ENCODE data around the gene SLC31A2. TPM values are rescaled to one million over a fixed set of nuclear protein-coding genes. Genes with fewer than 3 reads are reported as not detected.
"Not testable (repeated sequence)": the region's sequence is repeated elsewhere in the genome, so short reads cannot be mapped to it uniquely, and the experiment has no call there.

The SLC31A2 gene
- total RNA-seq, 1 experiment from 2014 or later: 0.26 TPM

DNA sequence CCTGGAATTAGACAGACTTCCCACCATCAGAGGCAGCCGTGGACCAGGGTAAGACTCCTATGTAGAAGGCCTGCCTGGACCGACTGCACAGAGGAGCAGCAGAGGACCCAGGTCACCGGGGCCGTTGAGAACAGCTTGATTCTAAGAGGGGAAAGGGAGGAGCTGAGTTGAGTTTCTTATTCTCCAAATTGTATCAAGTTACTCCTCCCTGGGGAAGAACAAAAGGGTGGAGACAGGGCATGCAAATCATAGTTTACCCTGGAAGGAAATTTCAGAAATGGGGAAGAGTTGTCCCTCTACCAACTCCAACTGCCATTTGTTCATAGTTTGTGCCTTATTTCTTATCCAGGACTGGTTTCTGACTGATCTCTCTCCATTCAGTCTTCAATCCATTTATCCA is 20.9 kb upstream of the SLC31A2 start:
- no peak overlapping the region for H3K27ac ChIP-seq (ENCODE audit: low read length)
- no peaks in the 10 kb centered on the region for H3K79me2 ChIP-seq (ENCODE audit: low read length)
- no peaks in the 10 kb centered on the region for H3K27me3 ChIP-seq (ENCODE audit: low read length)
- H3K4me1 ChIP-seq (ENCODE audit: low read length): peaks cover 8% of the 10 kb centered on the region
- no peaks in the 10 kb centered on the region for H3K9me2 ChIP-seq (replicated peaks; ENCODE audit: insufficient read depth, low read length)
- H3K9ac ChIP-seq (ENCODE audit: low read length): no peak overlapping the region
- H3K4me2 ChIP-seq (ENCODE audit: low read depth, low read length, poor library complexity, severe bottlenecking): no peak overlapping the region
- peak; percentile 49 for DNase-seq
- H2AFZ ChIP-seq (ENCODE audit: low read length): no peak overlapping the region
- H4K20me1 ChIP-seq (ENCODE audit: insufficient read depth, low read depth, low read length): no peaks in the 10 kb centered on the region
- H3K36me3 ChIP-seq (ENCODE audit: insufficient read depth, low read length): no peaks in the 10 kb centered on the region
- H3K9me3 ChIP-seq (ENCODE audit: low read length): no peaks in the 10 kb centered on the region
- no peak overlapping the region for H3K4me3 ChIP-seq (ENCODE audit: low read length)

DNA sequence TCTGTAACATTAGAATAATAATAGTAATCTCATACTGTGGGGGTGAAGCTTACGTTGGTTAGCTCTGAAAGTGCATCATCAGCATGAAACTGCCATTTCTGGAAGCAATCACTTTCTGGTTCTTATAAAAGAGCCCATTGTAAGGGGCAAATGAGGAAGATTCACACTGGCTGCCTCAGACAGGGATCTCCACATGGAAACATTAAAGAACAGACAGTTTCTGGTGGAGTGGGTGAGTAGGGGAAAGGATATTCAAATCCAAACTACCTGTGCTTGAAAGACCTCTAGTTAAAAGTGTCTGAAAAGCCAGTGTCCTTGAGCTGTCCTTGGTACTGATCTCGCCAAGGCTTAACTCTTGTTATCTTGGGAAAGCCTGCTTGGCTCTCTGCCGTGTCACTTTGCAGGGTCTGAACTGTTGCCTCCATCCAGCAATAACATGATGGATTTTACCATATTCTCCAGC is 19.1 kb upstream of the SLC31A2 start:
- Histone ChIP-seq H3K9me3 (ENCODE audit: low read length) (no peaks in the 10 kb centered on the region), H3K79me2 (ENCODE audit: low read length) (no peaks in the 10 kb centered on the region), H3K4me1 (ENCODE audit: low read length) (peaks cover 8% of the 10 kb centered on the region), H4K20me1 (ENCODE audit: insufficient read depth, low read depth, low read length) (no peaks in the 10 kb centered on the region), H3K27me3 (ENCODE audit: low read length) (no peaks in the 10 kb centered on the region), H3K36me3 (ENCODE audit: insufficient read depth, low read length) (no peaks in the 10 kb centered on the region), H2AFZ (ENCODE audit: low read length) (no peak overlapping the region), H3K4me3 (ENCODE audit: low read length) (no peak overlapping the region), H3K9me2 (replicated peaks; ENCODE audit: insufficient read depth, low read length) (no peaks in the 10 kb centered on the region), H3K27ac (ENCODE audit: low read length) (no peak overlapping the region), H3K4me2 (ENCODE audit: low read depth, low read length, poor library complexity, severe bottlenecking) (no peak overlapping the region), H3K9ac (ENCODE audit: low read length) (no peak overlapping the region)
- peak; percentile 55 for DNase-seq

- no peak overlapping the region for H3K9ac ChIP-seq (ENCODE audit: low read length)
- H3K4me1 ChIP-seq (ENCODE audit: low read length): peaks cover 5% of the 10 kb centered on the region
- no peaks in the 10 kb centered on the region for H3K9me3 ChIP-seq (ENCODE audit: low read length)
- no peaks in the 10 kb centered on the region for H4K20me1 ChIP-seq (ENCODE audit: insufficient read depth, low read depth, low read length)
- no peak for DNase-seq
- H3K4me2 ChIP-seq (ENCODE audit: low read depth, low read length, poor library complexity, severe bottlenecking): no peak overlapping the region
- no peaks in the 10 kb centered on the region for H3K36me3 ChIP-seq (ENCODE audit: insufficient read depth, low read length)
- H2AFZ ChIP-seq (ENCODE audit: low read length): peak overlapping the region; percentile 8; the same call in 1 of the 2 replicates
- no peaks in the 10 kb centered on the region for H3K79me2 ChIP-seq (ENCODE audit: low read length)
- H3K9me2 ChIP-seq (replicated peaks; ENCODE audit: insufficient read depth, low read length): no peaks in the 10 kb centered on the region
- no peak overlapping the region for H3K4me3 ChIP-seq (ENCODE audit: low read length)
- H3K27ac ChIP-seq (ENCODE audit: low read length): no peak overlapping the region
- H3K27me3 ChIP-seq (ENCODE audit: low read length): no peaks in the 10 kb centered on the region
These were observed 13.3 kb upstream of the SLC31A2 start for GRCh38 chr9:113137196-113138168.

GRCh38 chr9:113138760-113139159 is 12.0 kb upstream of the SLC31A2 start:
- H3K9me2 ChIP-seq (replicated peaks; ENCODE audit: insufficient read depth, low read length): no peaks in the 10 kb centered on the region
- H3K36me3 ChIP-seq (ENCODE audit: insufficient read depth, low read length): no peaks in the 10 kb centered on the region
- no peak overlapping the region for H2AFZ ChIP-seq (ENCODE audit: low read length)
- H3K27me3 ChIP-seq (ENCODE audit: low read length): no peaks in the 10 kb centered on the region
- no peaks in the 10 kb centered on the region for H3K9me3 ChIP-seq (ENCODE audit: low read length)
- H3K4me3 ChIP-seq (ENCODE audit: low read length): no peak overlapping the region
- no peaks in the 10 kb centered on the region for H3K79me2 ChIP-seq (ENCODE audit: low read length)
- no peak for DNase-seq
- H3K4me1 ChIP-seq (ENCODE audit: low read length): peaks cover 5% of the 10 kb centered on the region
- H3K27ac ChIP-seq (ENCODE audit: low read length): no peak overlapping the region
- H3K9ac ChIP-seq (ENCODE audit: low read length): no peak overlapping the region
- H4K20me1 ChIP-seq (ENCODE audit: insufficient read depth, low read depth, low read length): no peaks in the 10 kb centered on the region
- no peak overlapping the region for H3K4me2 ChIP-seq (ENCODE audit: low read depth, low read length, poor library complexity, severe bottlenecking)

GRCh38 chr9:113139225-113139829 is 11.5 kb upstream of the SLC31A2 start:
- no peak overlapping the region for H3K27ac ChIP-seq (ENCODE audit: low read length)
- H3K9me2 ChIP-seq (replicated peaks; ENCODE audit: insufficient read depth, low read length): no peaks in the 10 kb centered on the region
- H2AFZ ChIP-seq (ENCODE audit: low read length): no peak overlapping the region
- no peak overlapping the region for H3K4me2 ChIP-seq (ENCODE audit: low read depth, low read length, poor library complexity, severe bottlenecking)
- no peaks in the 10 kb centered on the region for H4K20me1 ChIP-seq (ENCODE audit: insufficient read depth, low read depth, low read length)
- H3K4me1 ChIP-seq (ENCODE audit: low read length): peaks cover 5% of the 10 kb centered on the region
- H3K36me3 ChIP-seq (ENCODE audit: insufficient read depth, low read length): no peaks in the 10 kb centered on the region
- no peaks in the 10 kb centered on the region for H3K9me3 ChIP-seq (ENCODE audit: low read length)
- no peaks in the 10 kb centered on the region for H3K27me3 ChIP-seq (ENCODE audit: low read length)
- no peaks in the 10 kb centered on the region for H3K79me2 ChIP-seq (ENCODE audit: low read length)
- no peak for DNase-seq
- H3K9ac ChIP-seq (ENCODE audit: low read length): no peak overlapping the region
- H3K4me3 ChIP-seq (ENCODE audit: low read length): no peak overlapping the region

- Histone ChIP-seq H4K20me1 (ENCODE audit: insufficient read depth, low read depth, low read length) (no peaks in the 10 kb centered on the region), H3K36me3 (ENCODE audit: insufficient read depth, low read length) (no peaks in the 10 kb centered on the region), H3K9ac (ENCODE audit: low read length) (no peak overlapping the region), H3K4me2 (ENCODE audit: low read depth, low read length, poor library complexity, severe bottlenecking) (no peak overlapping the region), H3K9me2 (replicated peaks; ENCODE audit: insufficient read depth, low read length) (no peaks in the 10 kb centered on the region), H3K4me1 (ENCODE audit: low read length) (peaks cover 5% of the 10 kb centered on the region), H3K4me3 (ENCODE audit: low read length) (no peak overlapping the region), H3K27me3 (ENCODE audit: low read length) (no peaks in the 10 kb centered on the region), H3K79me2 (ENCODE audit: low read length) (no peaks in the 10 kb centered on the region), H2AFZ (ENCODE audit: low read length) (no peak overlapping the region), H3K27ac (ENCODE audit: low read length) (no peak overlapping the region), H3K9me3 (ENCODE audit: low read length) (no peaks in the 10 kb centered on the region)
- DNase-seq: no peak
These were observed 10.9 kb upstream of the SLC31A2 start for GRCh38 chr9:113139953-113140352.

- not testable (repeated sequence) for H3K4me1 ChIP-seq (ENCODE audit: low read length); H3K9me2 ChIP-seq (replicated peaks; ENCODE audit: insufficient read depth, low read length); H3K27me3 ChIP-seq (ENCODE audit: low read length); H4K20me1 ChIP-seq (ENCODE audit: insufficient read depth, low read depth, low read length); H3K36me3 ChIP-seq (ENCODE audit: insufficient read depth, low read length); H3K4me3 ChIP-seq (ENCODE audit: low read length); H3K4me2 ChIP-seq (ENCODE audit: low read depth, low read length, poor library complexity, severe bottlenecking); DNase-seq; H3K9ac ChIP-seq (ENCODE audit: low read length); H2AFZ ChIP-seq (ENCODE audit: low read length); H3K27ac ChIP-seq (ENCODE audit: low read length); H3K79me2 ChIP-seq (ENCODE audit: low read length); H3K9me3 ChIP-seq (ENCODE audit: low read length)
These were observed 9.9 kb upstream of the SLC31A2 start for GRCh38 chr9:113140896-113141295.

GRCh38 chr9:113143432-113144227 is 7.2 kb upstream of the SLC31A2 start:
- Histone ChIP-seq H3K9me3 (ENCODE audit: low read length) (no peaks in the 10 kb centered on the region), H4K20me1 (ENCODE audit: insufficient read depth, low read depth, low read length) (no peaks in the 10 kb centered on the region), H3K27me3 (ENCODE audit: low read length) (no peaks in the 10 kb centered on the region), H3K9ac (ENCODE audit: low read length) (no peak overlapping the region), H2AFZ (ENCODE audit: low read length) (no peak overlapping the region), H3K4me1 (ENCODE audit: low read length) (no peaks in the 10 kb centered on the region), H3K4me3 (ENCODE audit: low read length) (no peak overlapping the region), H3K79me2 (ENCODE audit: low read length) (no peaks in the 10 kb centered on the region), H3K36me3 (ENCODE audit: insufficient read depth, low read length) (no peaks in the 10 kb centered on the region), H3K9me2 (replicated peaks; ENCODE audit: insufficient read depth, low read length) (no peaks in the 10 kb centered on the region), H3K4me2 (ENCODE audit: low read depth, low read length, poor library complexity, severe bottlenecking) (no peak overlapping the region), H3K27ac (ENCODE audit: low read length) (no peak overlapping the region)
- no peak for DNase-seq

Measured in Karpas-422 (cell line).